Hindlimb muscle (tissue), 1 donor: ENCODE results near the gene ALOXE3. TPM values are rescaled to one million over a fixed set of nuclear protein-coding genes. Genes with fewer than 3 reads are reported as not detected.
"Not testable (repeated sequence)": the region's sequence is repeated elsewhere in the genome, so short reads cannot be mapped to it uniquely, and the experiment has no call there.

Experiments used
- DNase-seq: peaks from one replicate; pipeline ENCODE4 v3.0.0-alpha.2; 2013
- polyA plus RNA-seq: library from polyadenylated mRNA; unstranded; fragments of 120-200 nt; gene quantifications from one replicate; pipeline ENCODE4 v1.2.1, GENCODE V29; 2013; ENCODE audit not compliant: insufficient read length

The ALOXE3 gene
- polyA plus RNA-seq, 1 donor = not detected

- DNase-seq = no peak
Observed at GRCh38 chr17:8087952-8088230, 30.4 kb downstream of the ALOXE3 start.

GRCh38 chr17:8087075-8087951 is 31.0 kb downstream of the ALOXE3 start, which contains the start of gene ALOX12B:
Gene ALOX12B (minus strand): TSS chr17:8087716. CDS start chr17:8087442, 274 bp downstream.
- DNase-seq = no peak

GRCh38 chr17:8084250-8084649 is 34.1 kb downstream of the ALOXE3 start:
- no peak for DNase-seq

GRCh38 chr17:8082292-8082691 is 36.0 kb downstream of the ALOXE3 start:
- no peak for DNase-seq

- DNase-seq = no peak
Observed at GRCh38 chr17:8081876-8082275, 36.4 kb downstream of the ALOXE3 start.

GRCh38 chr17:8080799-8081219 is 37.5 kb downstream of the ALOXE3 start:
- no peak for DNase-seq

- no peak for DNase-seq
Observed at GRCh38 chr17:8080208-8080798, 38.0 kb downstream of the ALOXE3 start.

- DNase-seq = peak; percentile 73
Observed at GRCh38 chr17:8079291-8080207, 38.8 kb downstream of the ALOXE3 start.

- DNase-seq = not testable (repeated sequence)
Observed at GRCh38 chr17:8077939-8078338, 40.4 kb downstream of the ALOXE3 start.

- no peak for DNase-seq
Observed at GRCh38 chr17:8076502-8077266, 41.6 kb downstream of the ALOXE3 start.

GRCh38 chr17:8075574-8076342 is 42.6 kb downstream of the ALOXE3 start:
- no peak for DNase-seq

- DNase-seq = no peak
Observed at GRCh38 chr17:8075081-8075480, 43.2 kb downstream of the ALOXE3 start.

- no peak for DNase-seq
Observed at GRCh38 chr17:8074554-8074953, 43.8 kb downstream of the ALOXE3 start.

GRCh38 chr17:8073627-8074484 is 44.5 kb downstream of the ALOXE3 start:
- peak; percentile 36 for DNase-seq

- no peak for DNase-seq
Observed at GRCh38 chr17:8072729-8073461, 45.4 kb downstream of the ALOXE3 start.

GRCh38 chr17:8072341-8072728 is 46.0 kb downstream of the ALOXE3 start:
- DNase-seq = no peak

GRCh38 chr17:8071496-8071895 is 46.8 kb downstream of the ALOXE3 start:
- no peak for DNase-seq

GRCh38 chr17:8069587-8069860 is 48.8 kb downstream of the ALOXE3 start:
- DNase-seq = no peak

- DNase-seq = no peak
Observed at GRCh38 chr17:8068736-8069586, 49.4 kb downstream of the ALOXE3 start.
